Activated naive CD8-positive, alpha-beta T cell treated with anti-CD3 and anti-CD28 coated beads for 36 hours (primary cell): Measurements from ENCODE around the gene EDN1. TPM values are rescaled to one million over a fixed set of nuclear protein-coding genes. Genes with fewer than 3 reads are reported as not detected.

Source experiments
- DNase-seq: peaks from one replicate; pipeline ENCODE4 v3.0.0; 2021
- H3K27ac Mint-ChIP-seq: one replicate; pipeline ENCODE4 v1.8.0; 2022; ENCODE audit warnings: mild to moderate bottlenecking, moderate library complexity, mixed read lengths
- H3K27me3 Mint-ChIP-seq: one replicate; pipeline ENCODE4 v1.8.0; 2022; ENCODE audit warnings: mild to moderate bottlenecking, mixed read lengths
- H3K36me3 Mint-ChIP-seq: one replicate; pipeline ENCODE4 v1.8.0; 2021; ENCODE audit warnings: mild to moderate bottlenecking, mixed read lengths
- H3K4me1 Mint-ChIP-seq: one replicate; pipeline ENCODE4 v1.8.0; 2021; ENCODE audit warnings: mixed read lengths
- H3K4me3 Mint-ChIP-seq: one replicate; pipeline ENCODE4 v1.8.0; 2022; ENCODE audit warnings: mild to moderate bottlenecking, moderate library complexity, mixed read lengths
- H3K9me3 Mint-ChIP-seq: one replicate; pipeline ENCODE4 v1.8.0; 2022; ENCODE audit warnings: mixed read lengths
- total RNA-seq, 2 experiments: library from RNA; stranded (reverse); gene quantifications; one replicate each; pipeline ENCODE4 v1.2.3, GENCODE V29; 2021

Gene EDN1
- total RNA-seq, 2 experiments from 2014 or later, result not detected

- Mint-ChIP-seq H3K4me3 (no peak overlapping the region), H3K4me1 (peaks cover 11% of the 10 kb centered on the region), H3K36me3 (no peaks in the 10 kb centered on the region), H3K27me3 (peaks cover 3% of the 10 kb centered on the region), H3K27ac (no peak overlapping the region), H3K9me3 (no peaks in the 10 kb centered on the region)
- no peak for DNase-seq
Measured at GRCh38 chr6:12262236-12263061, 27.7 kb upstream of the EDN1 start.

DNA sequence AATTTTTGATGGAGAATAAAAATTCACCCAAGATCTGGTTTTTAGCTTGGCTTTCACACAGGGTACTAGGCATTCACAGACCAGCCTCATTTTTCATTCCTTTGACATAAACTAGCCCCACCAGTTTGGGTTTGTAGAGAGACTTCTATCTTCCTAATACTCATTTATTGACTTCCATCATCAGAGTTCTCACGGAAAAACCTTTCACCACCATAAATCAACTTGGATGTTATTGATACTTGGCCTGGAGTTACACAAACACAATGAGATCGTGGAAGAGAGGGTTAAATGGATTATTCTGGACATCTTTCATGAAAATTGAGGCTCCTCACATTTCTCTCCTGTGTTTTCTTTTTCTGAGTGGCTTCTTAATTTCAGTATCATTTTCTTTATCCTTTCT is 26.8 kb upstream of the EDN1 start:
- no peak overlapping the region for H3K27ac Mint-ChIP-seq
- no peak overlapping the region for H3K4me3 Mint-ChIP-seq
- H3K4me1 Mint-ChIP-seq, result peaks cover 11% of the 10 kb centered on the region
- no peak for DNase-seq
- H3K9me3 Mint-ChIP-seq, result no peaks in the 10 kb centered on the region
- H3K27me3 Mint-ChIP-seq, result peaks cover 3% of the 10 kb centered on the region
- H3K36me3 Mint-ChIP-seq, result no peaks in the 10 kb centered on the region

- Mint-ChIP-seq H3K9me3 (no peaks in the 10 kb centered on the region), H3K4me3 (no peak overlapping the region), H3K36me3 (no peaks in the 10 kb centered on the region), H3K27me3 (peaks cover 6% of the 10 kb centered on the region), H3K27ac (no peak overlapping the region), H3K4me1 (peaks cover 11% of the 10 kb centered on the region)
- no peak for DNase-seq
Measured at GRCh38 chr6:12264671-12265070, 25.5 kb upstream of the EDN1 start.

GRCh38 chr6:12265296-12265695 is 24.9 kb upstream of the EDN1 start:
- Mint-ChIP-seq H3K27ac (no peak overlapping the region), H3K27me3 (peaks cover 6% of the 10 kb centered on the region), H3K36me3 (peaks cover 3% of the 10 kb centered on the region), H3K9me3 (no peaks in the 10 kb centered on the region), H3K4me3 (no peak overlapping the region), H3K4me1 (peaks cover 11% of the 10 kb centered on the region)
- DNase-seq, result no peak

GRCh38 chr6:12265791-12266190 is 24.4 kb upstream of the EDN1 start:
- Mint-ChIP-seq H3K4me1 (peaks cover 13% of the 10 kb centered on the region), H3K36me3 (peaks cover 3% of the 10 kb centered on the region), H3K9me3 (peaks cover 3% of the 10 kb centered on the region), H3K27ac (no peak overlapping the region), H3K27me3 (peaks cover 3% of the 10 kb centered on the region), H3K4me3 (no peak overlapping the region)
- DNase-seq, result no peak

DNA sequence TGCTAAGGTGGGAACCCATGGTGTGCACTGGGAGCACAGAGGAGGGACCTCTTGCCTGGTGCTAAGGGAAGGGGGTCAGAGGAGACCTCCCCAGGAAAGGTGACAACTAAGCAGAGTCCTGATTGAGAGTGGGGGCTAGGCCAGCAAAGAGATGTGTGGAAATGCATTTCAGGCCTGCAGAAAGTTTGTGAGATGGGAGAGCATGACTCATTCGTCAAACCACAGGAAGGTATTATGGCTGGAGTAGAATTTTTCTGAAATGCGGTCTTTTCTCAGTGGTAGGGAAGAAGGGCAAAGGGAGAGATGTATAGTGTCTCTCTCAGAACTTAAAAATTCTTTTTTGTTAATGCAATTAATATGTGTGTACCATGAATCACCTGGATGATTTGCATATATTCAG is 23.6 kb upstream of the EDN1 start:
- H3K27ac Mint-ChIP-seq, result no peak overlapping the region
- peaks cover 3% of the 10 kb centered on the region for H3K27me3 Mint-ChIP-seq
- no peak overlapping the region for H3K4me3 Mint-ChIP-seq
- H3K4me1 Mint-ChIP-seq, result peaks cover 15% of the 10 kb centered on the region
- no peak for DNase-seq
- H3K36me3 Mint-ChIP-seq, result peaks cover 3% of the 10 kb centered on the region
- peaks cover 7% of the 10 kb centered on the region for H3K9me3 Mint-ChIP-seq

GRCh38 chr6:12269110-12269509 is 21.1 kb upstream of the EDN1 start:
- Mint-ChIP-seq H3K4me3 (no peak overlapping the region), H3K4me1 (peaks cover 15% of the 10 kb centered on the region), H3K27ac (no peak overlapping the region), H3K9me3 (peaks cover 12% of the 10 kb centered on the region), H3K36me3 (peaks cover 11% of the 10 kb centered on the region), H3K27me3 (peaks cover 3% of the 10 kb centered on the region)
- DNase-seq, result no peak

DNA sequence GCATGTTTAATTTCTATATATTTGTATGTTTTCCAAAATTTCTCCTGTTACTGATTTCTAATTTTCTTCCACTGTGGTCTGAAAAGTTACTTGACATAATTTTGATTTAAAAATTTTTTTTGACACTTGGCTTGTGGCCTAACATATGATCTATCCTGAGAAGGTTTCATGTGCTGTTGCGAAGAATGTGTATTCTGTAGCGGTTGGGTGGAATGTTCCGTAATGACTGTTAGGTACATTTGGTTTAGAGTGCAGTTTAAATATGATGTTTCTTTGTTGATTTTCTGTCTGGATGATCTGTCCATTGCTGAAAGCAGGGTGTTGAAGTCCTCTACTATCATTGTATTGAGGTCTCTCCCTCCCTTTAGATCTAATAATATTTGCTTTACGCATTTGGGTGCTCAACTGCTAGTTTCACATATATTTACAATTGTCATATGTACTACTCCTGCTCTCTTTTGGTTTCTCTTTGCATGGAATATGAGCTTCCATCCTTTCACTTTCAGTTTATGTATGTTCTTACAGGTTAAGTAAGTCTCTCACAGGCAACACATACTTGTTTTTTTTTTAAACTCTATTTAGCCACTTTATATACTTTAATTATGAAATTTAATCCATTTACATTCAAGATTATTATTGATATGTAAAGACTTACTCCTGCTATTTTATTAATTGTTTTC is 19.5 kb upstream of the EDN1 start:
- H3K4me1 Mint-ChIP-seq, result peaks cover 12% of the 10 kb centered on the region
- peaks cover 3% of the 10 kb centered on the region for H3K27me3 Mint-ChIP-seq
- no peak overlapping the region for H3K27ac Mint-ChIP-seq
- no peak overlapping the region for H3K4me3 Mint-ChIP-seq
- DNase-seq, result no peak
- peaks cover 12% of the 10 kb centered on the region for H3K9me3 Mint-ChIP-seq
- H3K36me3 Mint-ChIP-seq, result peaks cover 11% of the 10 kb centered on the region

GRCh38 chr6:12271594-12271993 is 18.6 kb upstream of the EDN1 start:
- H3K9me3 Mint-ChIP-seq, result peaks cover 12% of the 10 kb centered on the region
- H3K27me3 Mint-ChIP-seq, result peaks cover 3% of the 10 kb centered on the region
- DNase-seq, result no peak
- H3K4me1 Mint-ChIP-seq, result peaks cover 4% of the 10 kb centered on the region
- H3K4me3 Mint-ChIP-seq, result no peak overlapping the region
- H3K36me3 Mint-ChIP-seq, result peaks cover 11% of the 10 kb centered on the region
- no peak overlapping the region for H3K27ac Mint-ChIP-seq

GRCh38 chr6:12271997-12272396 is 18.2 kb upstream of the EDN1 start:
- Mint-ChIP-seq H3K4me1 (peaks cover 4% of the 10 kb centered on the region), H3K9me3 (peaks cover 12% of the 10 kb centered on the region), H3K27me3 (peaks cover 3% of the 10 kb centered on the region), H3K36me3 (peaks cover 11% of the 10 kb centered on the region), H3K4me3 (no peak overlapping the region), H3K27ac (no peak overlapping the region)
- DNase-seq, result no peak

DNA sequence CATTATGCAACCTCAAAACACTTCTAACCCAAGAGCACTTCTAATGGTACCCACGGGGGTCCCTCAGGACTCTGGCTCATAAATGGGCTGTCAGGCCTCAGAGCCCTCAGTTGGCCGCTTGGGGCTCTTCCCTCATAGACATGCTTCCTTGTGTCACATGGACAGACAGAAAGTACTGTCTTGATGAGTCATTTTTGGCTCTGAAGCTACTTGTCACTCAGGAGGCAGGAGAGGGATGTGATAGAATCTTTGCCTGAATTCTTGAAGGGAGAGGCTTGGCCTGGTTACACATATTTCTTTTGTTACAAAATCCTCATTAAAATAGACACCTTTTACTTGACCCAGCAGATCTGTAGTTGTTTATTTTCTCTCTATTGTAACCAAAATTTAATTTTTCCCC is 15.1 kb upstream of the EDN1 start:
- DNase-seq, result no peak
- no peaks in the 10 kb centered on the region for H3K27me3 Mint-ChIP-seq
- peaks cover 12% of the 10 kb centered on the region for H3K9me3 Mint-ChIP-seq
- H3K36me3 Mint-ChIP-seq, result peaks cover 10% of the 10 kb centered on the region
- H3K4me3 Mint-ChIP-seq, result no peak overlapping the region
- H3K27ac Mint-ChIP-seq, result no peak overlapping the region
- peaks cover 13% of the 10 kb centered on the region for H3K4me1 Mint-ChIP-seq

DNA sequence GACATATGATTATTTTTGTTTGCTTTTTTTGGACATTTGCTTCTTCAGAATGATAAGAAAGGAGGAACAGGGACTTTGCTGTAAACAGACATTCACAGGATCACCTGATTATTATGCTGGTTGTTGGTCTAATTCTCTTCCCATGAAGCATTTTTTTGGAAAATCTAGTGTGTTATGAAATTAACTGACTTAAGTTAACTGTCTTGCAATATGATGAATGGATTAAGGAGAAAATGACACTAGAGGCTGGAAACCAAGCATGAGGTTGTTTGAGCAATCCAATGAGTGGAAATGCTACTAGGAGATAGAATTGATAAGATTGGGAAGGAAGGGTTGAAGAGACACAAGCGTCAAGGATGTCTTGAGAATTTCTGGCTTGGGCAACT is 13.2 kb upstream of the EDN1 start:
- Mint-ChIP-seq H3K4me1 (peaks cover 11% of the 10 kb centered on the region), H3K9me3 (peaks cover 3% of the 10 kb centered on the region), H3K36me3 (peaks cover 6% of the 10 kb centered on the region), H3K27ac (no peak overlapping the region), H3K4me3 (no peak overlapping the region), H3K27me3 (peaks cover 2% of the 10 kb centered on the region)
- DNase-seq, result no peak

- peaks cover 11% of the 10 kb centered on the region for H3K4me1 Mint-ChIP-seq
- no peaks in the 10 kb centered on the region for H3K9me3 Mint-ChIP-seq
- peaks cover 4% of the 10 kb centered on the region for H3K36me3 Mint-ChIP-seq
- DNase-seq, result no peak
- peaks cover 3% of the 10 kb centered on the region for H3K27me3 Mint-ChIP-seq
- no peak overlapping the region for H3K27ac Mint-ChIP-seq
- no peak overlapping the region for H3K4me3 Mint-ChIP-seq
Measured at GRCh38 chr6:12277386-12277785, 12.8 kb upstream of the EDN1 start.

- peaks cover 11% of the 10 kb centered on the region for H3K27me3 Mint-ChIP-seq
- H3K4me3 Mint-ChIP-seq, result no peak overlapping the region
- H3K9me3 Mint-ChIP-seq, result no peaks in the 10 kb centered on the region
- H3K27ac Mint-ChIP-seq, result no peak overlapping the region
- DNase-seq, result no peak
- no peaks in the 10 kb centered on the region for H3K36me3 Mint-ChIP-seq
- peaks cover 11% of the 10 kb centered on the region for H3K4me1 Mint-ChIP-seq
Measured at GRCh38 chr6:12278915-12279314, 11.2 kb upstream of the EDN1 start.

DNA sequence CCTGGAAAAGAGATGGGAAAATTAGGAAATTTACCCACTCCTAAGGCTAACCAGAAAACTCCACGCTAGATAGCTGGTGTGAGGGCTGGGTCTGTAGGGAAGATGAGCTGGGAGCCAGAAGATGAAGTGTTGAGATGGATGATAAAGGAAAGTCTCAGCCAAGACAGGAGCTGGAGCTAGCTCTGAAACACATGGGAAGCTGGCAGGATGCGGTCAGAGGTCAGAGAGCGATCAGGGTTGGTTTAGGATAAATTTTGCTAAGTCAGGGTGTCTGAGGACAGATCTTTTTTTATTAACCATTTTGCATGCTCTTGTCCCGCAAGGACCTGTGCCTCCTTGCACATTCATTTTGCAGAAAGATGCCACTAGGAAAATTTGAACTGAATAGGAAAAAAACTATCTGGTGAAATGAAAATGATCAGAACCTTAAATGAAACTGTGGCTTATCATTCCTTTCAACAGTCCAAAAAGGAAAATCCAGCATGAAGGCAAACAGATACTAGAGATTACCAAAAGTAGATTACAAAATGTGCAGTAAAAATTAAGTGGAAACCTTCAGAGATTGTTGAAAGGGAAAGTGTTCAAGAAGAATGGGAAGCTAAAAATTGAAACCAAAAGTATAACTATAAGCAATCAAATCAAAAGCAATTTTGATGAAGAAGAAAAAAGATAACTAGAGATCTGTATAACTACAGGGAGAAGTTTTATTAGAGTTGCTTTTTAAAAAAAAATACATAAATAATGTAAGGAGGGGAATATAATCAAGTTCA is 10.7 kb upstream of the EDN1 start:
- DNase-seq, result no peak
- H3K36me3 Mint-ChIP-seq, result no peaks in the 10 kb centered on the region
- peaks cover 11% of the 10 kb centered on the region for H3K27me3 Mint-ChIP-seq
- H3K27ac Mint-ChIP-seq, result no peak overlapping the region
- H3K4me3 Mint-ChIP-seq, result no peak overlapping the region
- H3K9me3 Mint-ChIP-seq, result no peaks in the 10 kb centered on the region
- H3K4me1 Mint-ChIP-seq, result peaks cover 11% of the 10 kb centered on the region
